HG02943 (cell line): ENCODE results near the gene USP22.

ENCODE experiments used
- ATAC-seq: cut with Tn5 transposase; IDR thresholded peaks from one replicate; pipeline ENCODE4 v1.9.1; 2021; ENCODE audit warnings: mild to moderate bottlenecking, low read depth, moderate library complexity; ENCODE audit not compliant: unreplicated experiment

USP22 gene

DNA sequence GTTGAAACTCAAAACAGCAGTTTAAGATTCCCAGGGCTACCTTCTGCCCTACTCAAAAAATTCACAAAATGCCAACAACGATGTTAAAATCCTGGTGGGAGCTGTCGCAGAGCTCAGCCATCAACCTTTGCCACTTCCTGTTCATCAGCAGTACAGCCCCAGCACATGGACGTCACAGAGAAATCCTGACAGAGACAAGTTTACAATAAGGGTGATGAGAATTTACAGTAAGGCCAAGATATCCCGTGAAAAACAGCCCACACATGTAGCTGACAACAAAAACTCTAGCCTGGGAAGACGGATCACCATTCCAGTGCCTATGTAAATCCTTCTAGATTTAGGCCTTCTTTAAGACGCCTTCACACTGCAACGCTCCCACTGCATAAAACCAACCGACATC is 18.8 kb downstream of the USP22 start:
- no peak for ATAC-seq

DNA sequence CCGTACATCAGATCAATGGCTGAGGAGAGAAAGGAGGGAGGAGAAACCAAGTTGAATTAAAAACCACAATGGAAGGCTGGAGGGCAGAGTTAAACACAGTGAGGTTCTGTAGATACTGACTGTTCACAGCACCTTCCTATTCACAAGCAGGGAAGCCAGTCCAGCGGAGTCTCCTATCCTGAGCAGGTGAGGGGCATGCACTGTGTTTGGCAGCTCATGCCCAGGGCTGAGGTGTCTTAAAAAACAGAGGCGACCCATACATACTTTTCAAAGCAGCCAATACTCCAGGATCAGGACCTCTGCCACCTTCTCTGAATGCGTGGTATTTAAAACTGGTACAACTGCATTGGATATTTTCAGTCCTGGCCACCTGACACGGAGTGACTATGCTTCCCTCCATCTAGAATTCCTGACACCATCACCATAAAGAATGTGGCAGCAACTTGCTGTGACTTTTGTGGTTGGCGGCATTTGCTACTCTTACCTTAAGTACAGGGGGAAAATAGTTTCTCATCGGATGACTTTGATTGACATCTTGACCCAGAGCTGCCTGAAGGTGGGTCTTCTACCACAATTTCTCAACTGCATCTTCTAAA is 21.5 kb downstream of the USP22 start:
- ATAC-seq = no peak

DNA sequence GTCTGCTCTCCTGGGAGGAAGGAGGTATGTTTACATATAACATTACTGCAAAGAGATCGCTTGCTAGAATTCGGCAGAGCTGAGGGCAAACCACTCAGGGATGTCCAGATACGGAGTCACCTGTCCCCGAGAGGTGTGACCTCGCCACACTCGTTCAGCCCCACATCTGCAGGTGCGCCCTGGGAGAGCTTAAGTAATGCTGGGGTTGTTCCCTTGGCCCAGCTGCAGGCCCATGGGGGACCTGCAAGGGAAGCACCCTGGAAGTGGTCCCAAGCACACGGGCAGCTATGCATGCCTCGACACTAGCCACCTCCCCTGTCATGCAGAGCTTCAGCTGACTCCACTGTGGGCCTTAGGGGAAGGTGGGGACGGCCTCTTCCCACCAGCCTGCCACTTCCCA is 22.2 kb downstream of the USP22 start:
- no peak for ATAC-seq

DNA sequence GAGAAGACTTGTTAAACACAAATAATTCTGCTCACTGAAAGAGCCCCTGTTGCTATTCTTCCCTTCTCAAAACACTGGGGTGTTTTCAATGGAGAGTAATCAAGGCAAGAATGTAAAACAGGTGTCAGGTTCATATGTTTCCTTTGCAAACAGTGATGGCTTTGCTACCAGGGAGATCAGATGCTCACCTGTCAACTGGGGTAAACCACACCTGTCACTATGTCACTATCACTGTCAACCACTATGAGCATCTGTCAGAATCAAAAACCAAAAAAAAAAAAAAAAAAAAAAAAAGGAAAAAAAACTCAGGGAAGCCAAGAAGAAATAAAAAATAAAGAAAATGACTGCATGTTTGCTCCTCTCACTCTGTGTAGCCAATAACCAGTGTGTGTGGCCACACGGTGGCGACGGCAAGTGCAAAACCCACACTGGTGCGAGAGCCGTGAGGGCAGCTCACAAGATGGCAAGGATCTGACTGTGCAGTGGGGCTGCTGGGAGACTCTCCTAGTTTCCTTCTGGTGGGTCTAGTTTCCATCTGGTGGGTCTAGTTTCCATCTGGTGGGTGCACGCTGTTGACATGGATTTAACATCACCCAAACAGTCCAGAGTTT is 22.7 kb downstream of the USP22 start:
- ATAC-seq = no peak

DNA sequence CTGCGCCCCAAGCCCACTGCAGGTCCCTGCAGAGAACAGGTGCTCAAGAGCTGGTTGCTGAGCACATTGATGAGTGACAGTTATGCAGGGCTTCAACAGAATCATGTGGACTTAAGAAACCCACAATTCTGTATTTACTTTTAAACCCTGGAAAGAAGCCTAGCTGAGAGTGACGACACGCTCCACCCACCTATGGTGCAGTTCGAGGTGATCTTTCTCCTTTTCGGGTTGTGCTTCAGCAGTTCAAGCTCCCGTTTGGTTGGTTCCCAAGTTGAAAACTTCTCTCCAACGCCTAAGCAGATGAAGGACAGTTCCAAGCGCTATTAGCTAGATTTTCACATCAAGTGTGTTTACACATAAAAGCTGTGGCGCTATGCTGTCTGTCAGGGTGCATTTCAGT is 23.9 kb downstream of the USP22 start:
- no peak for ATAC-seq

DNA sequence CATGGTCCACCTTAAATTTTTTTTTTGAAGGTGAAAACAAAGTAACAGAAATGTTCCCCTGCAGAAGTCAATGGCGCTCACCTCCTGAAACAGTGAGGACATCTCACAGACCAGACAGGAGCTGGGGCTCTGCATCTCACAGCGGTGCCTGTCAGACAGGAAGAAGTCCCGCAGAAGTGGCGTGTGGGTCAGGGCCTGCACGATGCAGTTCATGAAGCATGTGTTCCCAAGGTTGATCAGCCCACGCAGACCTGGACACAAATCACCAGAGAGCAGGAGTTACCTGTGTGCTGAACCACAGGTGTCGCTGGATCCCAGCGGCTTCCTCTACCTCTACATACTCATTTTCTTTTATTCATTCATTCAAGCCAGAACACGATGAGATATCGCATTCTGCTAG is 24.9 kb downstream of the USP22 start:
- no peak for ATAC-seq

DNA sequence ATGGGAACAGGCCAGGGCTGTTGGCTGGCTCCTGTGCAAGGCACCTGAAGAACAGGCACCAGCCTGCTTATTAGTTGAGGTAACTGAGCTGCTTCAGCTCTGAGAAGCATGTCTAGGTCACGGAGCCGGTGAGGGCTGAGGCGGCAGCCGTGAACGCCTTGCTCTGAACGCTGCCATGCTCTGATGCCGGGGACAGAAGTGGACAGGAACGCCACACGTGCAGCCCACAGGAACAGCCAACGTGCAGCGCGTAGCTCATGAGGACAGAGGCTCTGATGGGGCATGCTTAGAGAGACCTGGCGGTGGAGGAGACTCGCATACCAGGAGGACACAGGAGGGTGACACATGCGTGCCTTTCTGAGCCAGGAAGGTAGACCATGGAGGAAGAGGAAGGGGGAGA is 25.6 kb downstream of the USP22 start:
- ATAC-seq = no peak

DNA sequence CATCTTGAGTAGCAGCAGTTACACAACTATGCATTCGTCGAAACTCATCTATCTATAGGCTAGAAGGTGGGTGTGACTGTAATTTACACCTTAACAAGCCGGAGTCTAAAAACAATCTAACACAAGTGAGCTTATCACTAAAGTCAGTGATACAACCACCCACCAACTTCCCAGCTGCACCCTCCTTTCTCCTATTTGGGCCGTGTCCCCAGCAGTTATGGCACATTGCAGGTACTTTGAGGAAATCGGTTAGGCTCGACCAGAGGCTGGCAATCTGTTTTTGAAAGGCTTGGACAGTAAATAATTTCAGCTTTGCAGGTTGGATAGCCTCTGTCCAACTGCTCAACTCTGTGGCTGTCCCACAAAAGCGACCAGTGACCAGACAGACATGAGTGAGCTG is 26.0 kb downstream of the USP22 start:
- ATAC-seq = no peak

DNA sequence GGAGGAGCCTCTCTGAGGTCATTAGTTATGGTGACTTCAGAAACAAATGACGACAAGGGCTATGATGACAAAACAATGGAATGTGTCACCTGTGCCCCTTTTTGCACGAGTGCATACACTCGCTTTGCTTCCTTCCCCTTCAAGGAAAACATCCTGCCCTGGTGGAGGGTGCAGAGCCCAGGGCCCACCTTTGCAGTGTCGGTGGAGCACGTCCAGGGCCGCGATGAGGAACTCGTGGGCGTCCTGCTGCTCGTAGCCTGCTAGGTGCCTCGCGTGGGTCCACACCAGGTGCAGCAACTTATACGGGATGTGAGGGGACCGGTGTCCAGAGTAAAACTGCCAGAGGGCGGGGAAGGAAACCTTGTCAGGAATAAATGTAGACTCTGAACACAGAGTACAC is 27.2 kb downstream of the USP22 start:
- no peak for ATAC-seq

DNA sequence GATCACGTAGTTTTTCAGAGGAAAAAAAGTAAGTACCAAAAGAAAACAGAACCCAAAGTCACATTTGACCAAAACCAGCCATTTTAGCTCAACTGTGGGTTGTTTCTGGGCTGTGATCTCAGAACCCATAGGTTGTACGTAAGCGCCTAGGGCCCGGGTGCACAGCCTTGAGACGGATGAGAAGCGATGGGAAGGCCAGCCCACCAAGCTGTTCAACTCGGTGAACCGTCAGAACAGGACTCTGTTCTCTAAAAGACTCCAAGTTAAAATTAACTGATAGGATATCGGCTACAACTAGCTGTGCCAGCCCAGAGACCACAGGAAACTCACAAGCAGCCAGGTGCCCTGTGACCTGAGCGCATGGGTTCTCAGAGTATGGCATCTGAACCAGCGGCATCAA is 28.3 kb downstream of the USP22 start:
- ATAC-seq = no peak

DNA sequence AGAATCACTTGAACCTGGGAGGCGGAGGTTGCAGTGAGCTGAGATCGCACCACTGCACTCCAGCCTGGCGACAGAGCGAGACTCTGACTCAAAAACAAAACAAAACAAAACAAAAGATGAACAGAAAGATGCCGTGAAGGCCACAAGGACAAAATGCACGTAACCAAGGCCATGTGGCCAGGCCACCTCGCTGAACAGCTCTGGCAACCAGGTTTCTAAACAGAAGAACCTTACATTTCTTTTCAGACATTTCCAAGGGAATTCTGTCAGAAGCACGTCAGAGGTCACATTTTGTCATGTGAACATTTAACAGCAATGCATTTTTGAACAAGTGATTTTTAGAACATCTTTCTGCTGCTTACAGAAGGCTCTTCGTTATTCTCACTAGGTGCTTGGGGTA is 28.8 kb downstream of the USP22 start:
- ATAC-seq = no peak

DNA sequence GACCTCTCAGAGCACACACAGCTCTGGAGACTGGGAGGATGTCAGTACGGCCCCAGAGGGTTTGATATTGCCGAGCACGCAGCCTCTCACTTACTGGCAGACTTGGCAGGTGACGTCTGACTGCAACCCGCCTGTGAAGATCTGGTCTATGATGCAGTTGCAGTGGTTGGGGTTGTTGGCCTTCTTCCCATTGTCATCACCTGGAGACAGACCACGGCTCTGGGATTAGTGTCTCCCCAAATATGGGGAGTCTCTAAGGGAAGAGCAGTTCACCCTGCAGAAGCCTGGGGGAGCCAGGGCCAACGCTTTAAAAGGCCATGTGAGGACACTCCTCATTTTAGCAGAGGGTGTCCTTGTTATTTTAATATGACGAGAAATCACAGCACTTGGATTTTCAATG is 30.1 kb downstream of the USP22 start:
- no peak for ATAC-seq

DNA sequence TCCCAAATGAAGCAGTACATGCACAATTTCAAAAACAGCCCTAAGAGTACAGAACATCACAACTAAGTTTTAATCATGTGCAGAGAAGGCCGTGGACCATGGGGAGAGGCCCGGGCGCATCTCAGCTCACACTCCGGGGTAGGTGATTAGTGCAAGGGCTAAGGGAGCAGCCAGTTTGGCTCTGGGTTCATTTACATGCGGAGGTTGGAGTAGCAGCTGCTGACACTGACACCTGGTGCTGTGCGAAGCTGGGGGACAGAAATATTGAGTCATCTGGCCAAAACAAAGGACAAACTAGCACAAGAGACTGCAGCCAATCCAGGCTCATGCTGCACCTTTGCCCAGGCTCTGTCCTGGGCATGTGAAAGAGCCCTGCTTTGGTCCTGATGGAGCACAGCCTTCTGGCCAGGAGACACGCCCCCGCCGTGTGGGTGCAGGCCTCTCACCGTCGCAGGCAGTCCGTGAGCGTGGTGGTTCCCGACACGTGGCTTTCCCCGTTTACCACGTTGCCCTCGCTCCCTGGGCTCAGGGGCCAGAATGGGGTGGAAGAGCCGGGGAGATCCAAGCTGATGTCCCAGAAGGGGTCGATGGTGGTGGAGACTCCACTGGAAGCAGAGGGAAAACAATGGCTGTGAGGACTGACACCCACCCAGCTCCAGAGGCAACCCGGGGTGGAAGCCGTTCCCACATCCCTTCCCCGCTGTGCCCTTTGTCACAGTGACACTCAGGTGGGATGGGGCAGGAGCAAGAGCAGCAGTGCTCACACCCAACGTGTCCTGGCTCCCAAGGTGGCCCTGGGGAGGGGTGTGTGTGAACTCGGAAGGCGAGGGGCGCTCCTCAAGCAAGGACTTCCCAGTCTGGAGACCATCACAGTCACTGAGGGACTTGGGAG is 31.9 kb downstream of the USP22 start:
- ATAC-seq = no peak

DNA sequence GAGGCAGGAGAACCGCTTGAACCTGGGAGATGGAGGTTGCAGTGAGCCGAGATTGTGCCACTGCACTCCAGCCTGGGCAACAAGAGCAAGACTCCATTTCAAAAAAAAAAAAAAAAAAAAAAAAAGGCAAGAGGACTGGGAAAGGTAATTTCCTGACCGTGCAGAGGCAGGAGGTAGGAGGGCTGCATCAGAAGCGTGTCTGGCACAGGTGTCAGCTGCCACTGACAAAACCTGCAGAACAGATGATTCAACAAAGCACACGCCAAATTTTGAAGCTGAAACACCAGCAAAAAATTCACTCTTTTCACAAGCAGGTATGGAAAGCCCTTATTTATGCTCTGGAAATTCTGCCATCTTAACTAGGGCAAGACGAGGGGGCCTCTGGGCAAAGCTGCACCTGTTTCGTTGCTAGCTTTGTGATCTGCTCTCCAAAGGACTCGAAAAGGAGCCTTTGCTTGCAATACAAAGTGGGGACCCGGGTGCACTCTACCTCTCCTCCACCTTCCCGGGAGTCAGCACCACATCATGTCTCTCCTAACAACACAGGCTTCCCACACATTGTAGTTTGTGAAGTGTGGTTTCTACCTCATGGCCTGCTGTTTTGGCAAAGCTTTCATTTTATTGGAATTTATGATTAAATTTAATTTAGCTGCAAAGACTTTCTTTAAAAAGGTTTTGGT is 33.7 kb downstream of the USP22 start:
- no peak for ATAC-seq

DNA sequence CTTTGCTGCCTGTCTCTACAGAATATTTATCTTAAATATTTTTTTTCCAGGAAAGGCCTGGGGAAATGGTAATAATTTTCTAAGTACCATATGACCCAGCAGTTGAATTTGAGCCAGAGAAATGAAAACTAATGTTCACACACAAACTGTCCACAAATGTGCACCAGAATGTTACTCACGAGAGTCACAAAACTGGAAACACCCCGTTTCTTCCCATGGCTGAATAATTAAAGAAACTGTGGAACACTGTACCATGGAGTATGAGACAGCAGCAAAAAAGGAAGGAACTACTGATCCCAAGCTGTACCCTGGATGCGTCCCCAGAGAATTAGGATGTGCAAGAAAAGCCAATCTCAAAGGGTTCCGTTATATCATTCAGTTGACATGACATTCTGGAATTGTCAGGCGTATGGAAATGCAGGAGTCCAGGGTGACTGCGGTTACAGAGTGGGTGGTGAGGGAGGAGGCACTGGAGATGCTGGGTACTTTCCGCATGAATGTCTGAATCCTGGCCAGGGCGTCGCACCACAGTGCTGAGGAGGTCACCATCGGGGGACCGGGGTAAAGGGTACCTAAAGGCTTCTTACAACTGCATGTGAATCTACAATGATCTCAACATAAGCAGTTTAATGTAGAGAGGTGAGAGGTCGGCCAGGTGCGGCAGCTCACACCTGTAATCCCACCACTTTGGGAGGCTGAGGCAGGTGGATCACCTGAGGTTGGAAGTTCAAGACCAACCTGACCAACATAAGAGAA is 34.5 kb downstream of the USP22 start:
- ATAC-seq = no peak

DNA sequence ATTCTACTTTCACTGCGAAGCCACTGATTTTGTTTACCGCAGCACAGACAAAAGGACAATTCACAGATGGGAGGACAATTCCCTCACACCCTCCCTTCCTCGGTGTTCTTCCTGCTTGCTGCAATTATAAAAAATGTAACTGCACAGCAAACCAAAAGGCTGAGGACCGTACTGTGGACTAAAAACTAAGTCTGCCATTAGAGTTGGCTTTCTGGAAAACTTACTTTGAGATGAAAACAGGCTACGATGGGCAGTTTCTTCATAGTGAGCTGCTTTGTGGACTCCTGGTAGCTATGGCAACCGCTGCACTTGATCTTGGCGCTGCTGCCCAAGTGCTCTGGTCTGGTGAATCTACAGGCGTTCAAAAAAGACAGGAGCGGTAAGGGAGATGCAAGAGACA is 35.2 kb downstream of the USP22 start:
- ATAC-seq = no peak

DNA sequence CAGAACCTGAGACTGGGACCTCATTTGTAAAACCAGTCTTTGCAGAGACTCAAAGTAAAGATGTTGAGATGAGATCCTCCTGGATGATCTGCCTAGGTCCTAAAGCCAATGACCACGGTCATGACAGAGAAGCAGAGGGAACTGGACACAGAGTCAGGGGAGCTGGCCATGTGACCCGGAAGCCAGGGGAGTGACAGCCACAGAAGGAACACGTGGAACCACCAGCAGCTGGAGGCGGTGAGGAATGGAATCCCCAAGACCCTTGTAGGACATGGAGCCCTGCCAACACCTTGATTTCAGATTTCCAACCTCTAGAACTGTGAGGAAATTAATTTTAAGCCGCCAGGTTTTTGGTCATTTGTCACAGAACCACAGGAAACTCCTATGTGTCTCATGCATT is 37.0 kb downstream of the USP22 start:
- no peak for ATAC-seq

DNA sequence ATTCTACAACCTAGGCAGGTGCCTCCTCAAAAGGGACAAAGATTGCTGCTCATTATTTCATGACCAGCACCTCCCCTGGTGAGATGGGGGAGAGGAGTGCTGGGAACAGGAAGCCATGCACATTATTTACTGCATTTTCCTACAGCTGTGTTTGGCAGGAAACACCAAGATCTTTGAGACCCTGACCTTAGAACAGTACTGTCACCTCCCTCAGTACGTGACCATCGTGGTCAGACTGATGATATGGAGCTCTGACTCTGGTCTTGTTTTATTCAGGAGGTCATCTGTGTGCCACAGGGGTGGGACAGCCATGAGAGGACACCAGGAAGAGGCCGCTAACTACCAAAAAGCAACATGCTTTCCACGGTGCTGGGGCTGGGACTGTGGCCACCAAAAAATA is 37.4 kb downstream of the USP22 start:
- no peak for ATAC-seq

DNA sequence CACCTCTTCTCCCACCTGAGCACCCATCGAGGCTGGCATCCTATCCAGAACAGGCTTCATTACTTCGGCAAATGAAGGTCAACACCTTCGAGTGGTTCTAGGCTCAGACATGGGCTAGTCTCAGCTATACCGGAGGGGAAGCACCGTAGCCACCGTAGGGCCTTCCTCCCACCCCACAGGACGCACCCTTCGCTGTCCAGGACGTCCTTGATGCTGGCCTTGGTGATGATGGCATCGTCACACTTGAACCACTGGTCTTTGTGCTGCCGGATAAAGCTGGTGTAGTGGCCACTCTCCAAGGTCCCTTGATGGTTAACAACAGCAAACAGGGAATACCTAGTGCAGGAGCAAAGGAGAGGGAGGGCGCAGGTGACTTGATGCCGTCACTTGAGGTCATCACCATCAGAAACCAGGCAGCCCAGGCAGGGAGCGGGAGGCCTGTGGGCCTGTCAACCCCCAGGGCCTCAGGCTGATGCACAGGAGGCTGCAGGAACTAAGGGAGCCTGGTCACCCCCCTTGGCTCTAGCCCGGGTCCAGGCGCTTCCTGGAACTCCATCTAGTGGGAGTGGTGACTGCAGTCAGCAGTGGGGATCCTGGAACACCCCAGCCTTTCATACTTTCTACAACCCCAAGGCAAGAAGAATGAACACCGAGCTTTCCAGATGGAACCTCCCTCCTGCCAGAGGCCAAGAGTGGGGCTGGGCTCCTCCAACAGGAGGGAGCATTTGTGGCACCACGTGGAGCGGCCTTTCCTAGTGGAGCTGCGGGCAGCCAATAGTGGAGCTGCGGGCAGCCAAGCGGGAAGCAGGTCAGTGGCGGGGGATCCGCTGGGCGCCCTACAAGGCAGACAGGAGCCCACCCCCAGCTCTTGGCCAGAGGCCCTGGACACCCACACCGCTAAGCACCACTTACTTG is 38.5 kb downstream of the USP22 start:
- no peak for ATAC-seq
